ENCODE results near the gene MT1F. TPM values are rescaled to one million over a fixed set of nuclear protein-coding genes. Genes with fewer than 3 reads are reported as not detected.
"Not testable (repeated sequence)": the region's sequence is repeated elsewhere in the genome, so short reads cannot be mapped to it uniquely, and the experiment has no call there.

MT1F gene
- total RNA-seq, 1 experiment from 2014 or later, result 13.4 TPM

GRCh38 chr16:56669840-56670619, 12.3 kb downstream of the MT1F start:
- Histone ChIP-seq H3K4me3 (ENCODE audit: insufficient read depth, low read depth, low read length) (peak overlapping the region; percentile 25; the same call in 1 of the 2 replicates), H3K27me3 (ENCODE audit: control insufficient read depth, insufficient read depth, low read length) (peaks cover 67% of the 10 kb centered on the region), H3K36me3 (replicated peaks; ENCODE audit: control insufficient read depth, insufficient read depth, low read length) (no peaks in the 10 kb centered on the region)
- DNase-seq, result no peak

GRCh38 chr16:56670620-56670934, 12.8 kb downstream of the MT1F start:
- H3K27me3 ChIP-seq (ENCODE audit: control insufficient read depth, insufficient read depth, low read length), result peaks cover 62% of the 10 kb centered on the region
- no peak for DNase-seq
- H3K36me3 ChIP-seq (replicated peaks; ENCODE audit: control insufficient read depth, insufficient read depth, low read length), result no peaks in the 10 kb centered on the region
- H3K4me3 ChIP-seq (ENCODE audit: insufficient read depth, low read depth, low read length), result no peak overlapping the region

GRCh38 chr16:56671691-56672090, 13.9 kb downstream of the MT1F start:
- H3K27me3 ChIP-seq (ENCODE audit: control insufficient read depth, insufficient read depth, low read length), result peaks cover 52% of the 10 kb centered on the region
- not testable (repeated sequence) for H3K36me3 ChIP-seq (replicated peaks; ENCODE audit: control insufficient read depth, insufficient read depth, low read length); H3K4me3 ChIP-seq (ENCODE audit: insufficient read depth, low read depth, low read length); DNase-seq

- H3K27me3 ChIP-seq (ENCODE audit: control insufficient read depth, insufficient read depth, low read length), result peaks cover 47% of the 10 kb centered on the region
- H3K4me3 ChIP-seq (ENCODE audit: insufficient read depth, low read depth, low read length); DNase-seq; H3K36me3 ChIP-seq (replicated peaks; ENCODE audit: control insufficient read depth, insufficient read depth, low read length): not testable (repeated sequence)
Measured at GRCh38 chr16:56672171-56672570, 14.4 kb downstream of the MT1F start.

- peaks cover 39% of the 10 kb centered on the region for H3K27me3 ChIP-seq (ENCODE audit: control insufficient read depth, insufficient read depth, low read length)
- H3K4me3 ChIP-seq (ENCODE audit: insufficient read depth, low read depth, low read length), result no peak overlapping the region
- no peaks in the 10 kb centered on the region for H3K36me3 ChIP-seq (replicated peaks; ENCODE audit: control insufficient read depth, insufficient read depth, low read length)
- no peak for DNase-seq
Measured at GRCh38 chr16:56672761-56673536, 15.2 kb downstream of the MT1F start.

GRCh38 chr16:56673921-56674320, 16.2 kb downstream of the MT1F start:
- H3K27me3 ChIP-seq (ENCODE audit: control insufficient read depth, insufficient read depth, low read length), result peaks cover 29% of the 10 kb centered on the region
- H3K36me3 ChIP-seq (replicated peaks; ENCODE audit: control insufficient read depth, insufficient read depth, low read length), result no peaks in the 10 kb centered on the region
- DNase-seq, result no peak

GRCh38 chr16:56674570-56674969, 16.8 kb downstream of the MT1F start:
- not testable (repeated sequence) for H3K4me3 ChIP-seq (ENCODE audit: insufficient read depth, low read depth, low read length); DNase-seq; H3K36me3 ChIP-seq (replicated peaks; ENCODE audit: control insufficient read depth, insufficient read depth, low read length)
- H3K27me3 ChIP-seq (ENCODE audit: control insufficient read depth, insufficient read depth, low read length), result peaks cover 23% of the 10 kb centered on the region

More at GRCh38 chr16:56673921-56674320, 16.2 kb downstream of the MT1F start:
- H3K4me3 ChIP-seq (ENCODE audit: insufficient read depth, low read depth, low read length), result no peak overlapping the region

- Histone ChIP-seq H3K36me3 (replicated peaks; ENCODE audit: control insufficient read depth, insufficient read depth, low read length) (no peaks in the 10 kb centered on the region), H3K27me3 (ENCODE audit: control insufficient read depth, insufficient read depth, low read length) (peaks cover 11% of the 10 kb centered on the region), H3K4me3 (ENCODE audit: insufficient read depth, low read depth, low read length) (peak overlapping the region; percentile 47)
- DNase-seq, result peak; percentile 70
Measured at GRCh38 chr16:56675685-56676210, 18.0 kb downstream of the MT1F start.

- DNase-seq, result no peak
- Histone ChIP-seq H3K4me3 (ENCODE audit: insufficient read depth, low read depth, low read length) (no peak overlapping the region), H3K27me3 (ENCODE audit: control insufficient read depth, insufficient read depth, low read length) (peaks cover 2% of the 10 kb centered on the region; the same call in 1 of the 2 replicates)
Measured at GRCh38 chr16:56677474-56677873, 19.7 kb downstream of the MT1F start.

GRCh38 chr16:56679078-56679730, 21.4 kb downstream of the MT1F start:
- DNase-seq, result no peak
- Histone ChIP-seq H3K36me3 (replicated peaks; ENCODE audit: control insufficient read depth, insufficient read depth, low read length) (no peaks in the 10 kb centered on the region), H3K4me3 (ENCODE audit: insufficient read depth, low read depth, low read length) (no peak overlapping the region), H3K27me3 (ENCODE audit: control insufficient read depth, insufficient read depth, low read length) (peaks cover 4% of the 10 kb centered on the region; the same call in 1 of the 2 replicates)

More at GRCh38 chr16:56677474-56677873, 19.7 kb downstream of the MT1F start:
- no peaks in the 10 kb centered on the region for H3K36me3 ChIP-seq (replicated peaks; ENCODE audit: control insufficient read depth, insufficient read depth, low read length)

- Histone ChIP-seq H3K36me3 (replicated peaks; ENCODE audit: control insufficient read depth, insufficient read depth, low read length) (no peaks in the 10 kb centered on the region), H3K4me3 (ENCODE audit: insufficient read depth, low read depth, low read length) (no peak overlapping the region), H3K27me3 (ENCODE audit: control insufficient read depth, insufficient read depth, low read length) (peaks cover 4% of the 10 kb centered on the region; the same call in 1 of the 2 replicates)
- no peak for DNase-seq
Measured at GRCh38 chr16:56679818-56680217, 22.1 kb downstream of the MT1F start.

GRCh38 chr16:56681939-56682702, 24.4 kb downstream of the MT1F start, which contains the start of gene MT1X:
TSS of gene MT1X (plus strand) at chr16:56682470. CDS start at chr16:56682541, 71 bp downstream.
- H3K27me3 ChIP-seq (ENCODE audit: control insufficient read depth, insufficient read depth, low read length), result peaks cover 4% of the 10 kb centered on the region; the same call in 1 of the 2 replicates
- peak; percentile 89 for DNase-seq

GRCh38 chr16:56682703-56683397, 25.1 kb downstream of the MT1F start:
- Histone ChIP-seq H3K27me3 (ENCODE audit: control insufficient read depth, insufficient read depth, low read length) (peaks cover 4% of the 10 kb centered on the region; the same call in 1 of the 2 replicates), H3K4me3 (ENCODE audit: insufficient read depth, low read depth, low read length) (peak overlapping the region; percentile 74), H3K36me3 (replicated peaks; ENCODE audit: control insufficient read depth, insufficient read depth, low read length) (no peaks in the 10 kb centered on the region)
- DNase-seq, result no peak

More at GRCh38 chr16:56681939-56682702, 24.4 kb downstream of the MT1F start, which contains the start of gene MT1X:
- Histone ChIP-seq H3K4me3 (ENCODE audit: insufficient read depth, low read depth, low read length) (peak within 1 kb of the TSS; percentile 74), H3K36me3 (replicated peaks; ENCODE audit: control insufficient read depth, insufficient read depth, low read length) (no peaks in the 10 kb centered on the region)
